Natural killer cell (primary cell): ENCODE results near the gene PWWP2B. TPM values are rescaled to one million over a fixed set of nuclear protein-coding genes. Genes with fewer than 3 reads are reported as not detected.
A peak's percentile ranks its signal among the peaks of the same experiment; 100 is the strongest.
"Not testable (repeated sequence)": the region's sequence is repeated elsewhere in the genome, so short reads cannot be mapped to it uniquely, and the experiment has no call there.

Experiments used
- ATAC-seq, 3 donors: fragments of 150-1000 bp in 2 of 3; fragments of 200-7000 bp in 1 of 3; cut with Tn5 transposase; 1 replicate in 1 of 3; 2 replicates in 2 of 3; pipeline ENCODE4 v1.10.0; 2021; ENCODE audit warnings: mild to moderate bottlenecking in 2 of 3, moderate library complexity in 2 of 3
- DNase-seq, 2 donors: peaks; one replicate each; pipeline versions ENCODE4 v3.0.0 to v3.0.0-alpha.2; 2013 to 2021; ENCODE audit warnings: mixed read lengths in 1 of 2
- H3K27ac ChIP-seq: one replicate; pipeline ENCODE4 v1.5.1; 2013; ENCODE audit warnings: mild to moderate bottlenecking, low read length
- H3K27me3 ChIP-seq: one replicate; pipeline ENCODE4 v1.6.1; 2013; ENCODE audit warnings: low read length; ENCODE audit not compliant: control insufficient read depth, insufficient read depth
- H3K36me3 ChIP-seq: one replicate; pipeline ENCODE4 v1.6.1; 2013; ENCODE audit warnings: low read length; ENCODE audit not compliant: control insufficient read depth, insufficient read depth
- H3K4me1 ChIP-seq: one replicate; pipeline ENCODE4 v1.6.1; 2013; ENCODE audit warnings: low read length; ENCODE audit not compliant: control insufficient read depth, insufficient read depth
- H3K4me3 ChIP-seq: one replicate; pipeline ENCODE4 v1.5.1; 2013; ENCODE audit warnings: low read length
- H3K9me3 ChIP-seq: one replicate; pipeline ENCODE4 v1.6.1; 2013; ENCODE audit warnings: low read length; ENCODE audit not compliant: control insufficient read depth, insufficient read depth
- H3K27ac Mint-ChIP-seq, 2 donors: one replicate each; pipeline ENCODE4 v1.8.0; 2022; ENCODE audit warnings: mild to moderate bottlenecking in 2 of 2, mixed read lengths in 2 of 2, moderate library complexity in 1 of 2
- H3K27me3 Mint-ChIP-seq, 2 donors: one replicate each; pipeline ENCODE4 v1.8.0; 2022; ENCODE audit warnings: low read depth in 2 of 2, mixed read lengths in 2 of 2
- H3K36me3 Mint-ChIP-seq: one replicate; pipeline ENCODE4 v1.8.0; 2022; ENCODE audit warnings: mixed read lengths
- H3K4me1 Mint-ChIP-seq, 2 donors: one replicate each; pipeline ENCODE4 v1.8.0; 2022; ENCODE audit warnings: mixed read lengths in 2 of 2
- H3K4me3 Mint-ChIP-seq: one replicate; pipeline ENCODE4 v1.8.0; 2022; ENCODE audit warnings: mild to moderate bottlenecking, moderate library complexity, mixed read lengths
- H3K9me3 Mint-ChIP-seq, 2 donors: one replicate each; pipeline ENCODE4 v1.8.0; 2022; ENCODE audit warnings: mixed read lengths in 2 of 2
- WGBS: methylation state at CpG from one replicate; pipeline ENCODE4 v1.1.7; 2013; ENCODE audit warnings: missing lambda C conversion rate; ENCODE audit not compliant: insufficient coverage; 5-methylcytosine and 5-hydroxymethylcytosine counted together
- intact Hi-C: fragments of 100-400 bp; cut with micrococcal nuclease; formaldehyde crosslinking; loops from one replicate; pipeline ENCODE4 v1.14.2; 2022
- total RNA-seq, 4 donors: library from RNA; stranded (reverse); fragments of 120-200 nt in 1 of 4; gene quantifications; one replicate each; pipeline versions ENCODE4 v1.2.3 to v1.2.4, GENCODE V29; 2013 to 2022
- TF ChIP-seq, protein P1 (sequence below): fragments of 200-600 bp; IDR thresholded peaks from one replicate; pipeline ENCODE4 v1.8.0; 2022; ENCODE audit warnings: antibody characterized with exemption

Gene PWWP2B
- total RNA-seq, 3 donors from 2014 or later (not counting 1 experiment from before 2014, with no cell fraction given): 23.7 to 29.5 (median 24.4) TPM

DNA sequence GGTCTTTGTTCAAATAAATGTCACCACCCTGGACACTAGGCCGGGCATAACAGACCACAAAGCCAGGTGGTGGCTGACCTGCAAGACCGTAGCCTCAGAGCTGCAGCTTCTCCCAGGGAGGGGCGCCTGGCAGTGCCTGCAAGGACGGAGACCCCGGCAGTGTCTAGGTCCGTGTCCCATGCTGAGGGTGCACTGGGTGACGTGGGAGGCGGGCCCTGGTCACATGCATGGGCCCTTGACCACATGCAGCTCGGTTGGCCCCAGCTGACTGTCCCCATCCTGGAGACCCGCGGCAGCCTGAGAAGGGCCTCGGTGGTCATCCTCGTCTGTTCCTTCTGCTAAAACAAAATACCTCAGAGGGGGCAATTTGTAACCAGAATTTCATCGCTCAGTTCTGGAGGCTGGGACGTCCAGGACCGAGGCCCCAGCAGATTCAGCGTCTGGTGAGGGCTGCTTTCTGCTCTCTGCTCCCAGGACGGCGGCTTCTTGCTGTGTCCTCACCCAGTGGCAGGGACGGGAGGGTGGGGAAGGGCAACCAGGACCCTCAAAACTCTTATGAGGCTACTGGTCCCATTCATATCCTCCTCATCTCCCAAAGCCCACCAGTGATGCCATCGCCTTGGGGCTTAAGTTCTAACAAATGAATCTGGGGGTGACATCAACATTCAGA, 36.8 kb downstream of the PWWP2B start:
- 94% methylated on average over 21 of the region's 21 CpGs for WGBS
- H3K27ac Mint-ChIP-seq: peak overlapping the region in 1 of 2 donors; percentile 47
- Histone ChIP-seq H3K9me3 (no peaks in the 10 kb centered on the region), H3K36me3 (no peaks in the 10 kb centered on the region), H3K27ac (peak overlapping the region; percentile 24), H3K4me3 (no peak overlapping the region), H3K27me3 (no peaks in the 10 kb centered on the region), H3K4me1 (peaks cover 18% of the 10 kb centered on the region)
- peak overlapping the region; percentile 63 for H3K4me3 Mint-ChIP-seq
- ATAC-seq (no peak), DNase-seq (no peak)
- H3K4me1 Mint-ChIP-seq: peaks cover 5 to 13% of the 10 kb centered on the region in 2 donors
- no peaks in the 10 kb centered on the region for H3K27me3 Mint-ChIP-seq
- H3K9me3 Mint-ChIP-seq: no peaks in the 10 kb centered on the region
- intact Hi-C loops: no loop called here
- H3K36me3 Mint-ChIP-seq: no peaks in the 10 kb centered on the region
- TF ChIP-seq, protein P1, sequence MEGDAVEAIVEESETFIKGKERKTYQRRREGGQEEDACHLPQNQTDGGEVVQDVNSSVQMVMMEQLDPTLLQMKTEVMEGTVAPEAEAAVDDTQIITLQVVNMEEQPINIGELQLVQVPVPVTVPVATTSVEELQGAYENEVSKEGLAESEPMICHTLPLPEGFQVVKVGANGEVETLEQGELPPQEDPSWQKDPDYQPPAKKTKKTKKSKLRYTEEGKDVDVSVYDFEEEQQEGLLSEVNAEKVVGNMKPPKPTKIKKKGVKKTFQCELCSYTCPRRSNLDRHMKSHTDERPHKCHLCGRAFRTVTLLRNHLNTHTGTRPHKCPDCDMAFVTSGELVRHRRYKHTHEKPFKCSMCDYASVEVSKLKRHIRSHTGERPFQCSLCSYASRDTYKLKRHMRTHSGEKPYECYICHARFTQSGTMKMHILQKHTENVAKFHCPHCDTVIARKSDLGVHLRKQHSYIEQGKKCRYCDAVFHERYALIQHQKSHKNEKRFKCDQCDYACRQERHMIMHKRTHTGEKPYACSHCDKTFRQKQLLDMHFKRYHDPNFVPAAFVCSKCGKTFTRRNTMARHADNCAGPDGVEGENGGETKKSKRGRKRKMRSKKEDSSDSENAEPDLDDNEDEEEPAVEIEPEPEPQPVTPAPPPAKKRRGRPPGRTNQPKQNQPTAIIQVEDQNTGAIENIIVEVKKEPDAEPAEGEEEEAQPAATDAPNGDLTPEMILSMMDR: no peak

DNA sequence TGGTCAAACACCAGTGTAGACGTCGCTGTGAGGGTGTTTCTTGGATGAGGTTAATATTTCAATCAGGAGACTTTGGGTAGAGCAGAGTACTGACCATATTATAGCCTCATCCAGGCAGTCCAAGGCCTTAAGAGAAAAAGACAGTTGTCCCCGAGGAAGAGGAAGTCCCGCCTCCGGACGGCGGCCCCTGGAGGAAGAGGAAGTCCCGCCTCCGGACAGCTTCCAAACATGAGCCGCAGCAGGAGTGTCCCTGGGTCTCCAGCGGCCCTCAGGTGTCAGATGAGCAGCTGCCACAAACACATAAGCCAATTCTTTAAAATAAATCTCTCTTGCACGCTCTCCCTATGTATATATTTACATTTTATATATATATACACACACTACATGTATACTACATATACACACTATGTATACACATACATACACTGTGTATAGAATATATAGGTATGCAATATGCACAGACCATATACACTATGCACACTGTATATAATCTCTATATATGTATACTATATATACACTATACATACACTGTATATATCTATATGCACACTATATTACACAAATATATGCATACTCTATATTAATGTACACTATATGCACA, 37.5 kb downstream of the PWWP2B start:
- intact Hi-C loops: no loop called here
- WGBS: 22% methylated on average over 11 of the region's 12 CpGs
- H3K36me3 ChIP-seq: no peaks in the 10 kb centered on the region
- TF ChIP-seq, protein P1: no peak
- H3K4me3 Mint-ChIP-seq: peak overlapping the region; percentile 63
- H3K27me3 Mint-ChIP-seq: no peaks in the 10 kb centered on the region
- no peaks in the 10 kb centered on the region for H3K36me3 Mint-ChIP-seq
- no peak overlapping the region for H3K4me3 ChIP-seq
- peaks cover 14% of the 10 kb centered on the region for H3K4me1 ChIP-seq
- DNase-seq (peak in 1 of 2 donors; percentile 70), ATAC-seq (peak; percentile 30 to 86 (median 76))
- no peaks in the 10 kb centered on the region for H3K27me3 ChIP-seq
- peak overlapping the region in 1 of 2 donors; percentile 47 for H3K27ac Mint-ChIP-seq
- H3K4me1 Mint-ChIP-seq: peaks cover 5 to 13% of the 10 kb centered on the region in 2 donors
- no peaks in the 10 kb centered on the region for H3K9me3 Mint-ChIP-seq
- H3K27ac ChIP-seq: peak overlapping the region; percentile 24
- H3K9me3 ChIP-seq: no peaks in the 10 kb centered on the region

DNA sequence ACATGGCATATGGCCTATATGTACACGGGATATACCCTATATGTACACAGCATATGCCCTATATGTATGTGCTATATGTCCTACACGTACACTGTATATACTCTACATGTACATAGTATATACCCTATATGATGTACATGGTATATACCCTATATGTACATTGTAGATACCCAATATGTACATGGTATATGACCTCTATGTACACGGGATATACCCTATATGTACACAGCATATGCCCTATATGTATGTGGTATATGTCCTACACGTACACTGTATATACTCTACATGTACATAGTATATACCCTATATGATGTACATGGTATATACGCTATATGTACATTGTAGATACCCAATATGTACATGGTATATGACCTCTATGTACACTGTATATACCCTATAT, 38.3 kb downstream of the PWWP2B start:
- H3K36me3 ChIP-seq, H3K9me3 ChIP-seq, H3K27me3 Mint-ChIP-seq, H3K4me3 ChIP-seq, H3K4me3 Mint-ChIP-seq, H3K4me1 Mint-ChIP-seq, H3K27ac ChIP-seq, DNase-seq, intact Hi-C loops, H3K36me3 Mint-ChIP-seq, H3K27me3 ChIP-seq, H3K9me3 Mint-ChIP-seq, ATAC-seq, H3K4me1 ChIP-seq: not testable (repeated sequence)
- H3K27ac Mint-ChIP-seq: peak overlapping the region in 1 of 2 donors; percentile 44
- WGBS: 86% methylated on average over 1 of the region's 5 CpGs

DNA sequence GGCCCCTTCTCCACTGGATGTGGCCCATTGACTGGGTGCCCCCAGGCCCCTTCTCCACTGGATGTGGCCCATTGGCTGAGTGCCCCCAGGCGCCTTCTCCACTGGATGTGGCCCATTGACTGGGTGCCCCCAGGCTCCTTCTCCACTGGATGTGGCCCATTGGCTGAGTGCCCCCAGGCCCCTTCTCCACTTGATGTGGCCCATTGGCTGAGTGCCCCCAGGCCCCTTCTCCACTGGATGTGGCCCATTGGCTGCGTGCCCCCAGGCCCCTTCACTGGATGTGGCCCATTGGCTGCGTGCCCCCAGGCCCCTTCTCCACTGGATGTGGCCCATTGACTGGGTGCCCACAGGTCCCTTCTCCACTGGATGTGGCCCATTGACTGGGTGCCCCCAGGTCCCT, 39.1 kb downstream of the PWWP2B start:
- H3K36me3 Mint-ChIP-seq, H3K36me3 ChIP-seq, intact Hi-C loops, H3K9me3 Mint-ChIP-seq, H3K27me3 Mint-ChIP-seq, H3K4me1 Mint-ChIP-seq, H3K27me3 ChIP-seq, DNase-seq, H3K4me3 Mint-ChIP-seq, H3K9me3 ChIP-seq, H3K4me3 ChIP-seq, H3K4me1 ChIP-seq, H3K27ac ChIP-seq, ATAC-seq: not testable (repeated sequence)
- peak overlapping the region in 1 of 2 donors; percentile 44 for H3K27ac Mint-ChIP-seq
- WGBS: 94% methylated on average over 3 of the region's 3 CpGs
